H9 (cell line): ENCODE data around the gene SH3RF3. TPM values are rescaled to one million over a fixed set of nuclear protein-coding genes. Genes with fewer than 3 reads are reported as not detected.

Source experiments
- DNase-seq: peaks from one replicate; pipeline ENCODE4 v3.0.0-alpha.2; 2017
- H2AFZ ChIP-seq: one replicate; pipeline ENCODE4 v1.6.1; 2013; ENCODE audit warnings: mild to moderate bottlenecking, low read length, control low read depth, moderate library complexity
- H2AK5ac ChIP-seq: 2 replicates; pipeline ENCODE4 v1.6.1; 2013; ENCODE audit warnings: low read length, control low read depth, mixed read lengths; ENCODE audit not compliant: insufficient read length
- H2BK120ac ChIP-seq: one replicate; pipeline ENCODE4 v1.6.1; 2013; ENCODE audit warnings: low read depth, mild to moderate bottlenecking, low read length, control low read depth, inconsistent platforms; ENCODE audit not compliant: poor library complexity, severe bottlenecking
- H2BK12ac ChIP-seq: 2 replicates; pipeline ENCODE4 v1.6.1; 2013; ENCODE audit warnings: low read length, control low read depth, mixed read lengths, low read depth; ENCODE audit not compliant: insufficient read length
- H2BK15ac ChIP-seq: 2 replicates; pipeline ENCODE4 v1.6.1; 2013; ENCODE audit warnings: low read depth, low read length, control low read depth
- H2BK20ac ChIP-seq: one replicate; pipeline ENCODE4 v1.6.1; 2013; ENCODE audit warnings: low read depth, mild to moderate bottlenecking, low read length, control low read depth, inconsistent platforms; ENCODE audit not compliant: poor library complexity, severe bottlenecking
- H2BK5ac ChIP-seq: 2 replicates; pipeline ENCODE4 v1.6.1; 2013; ENCODE audit warnings: low read length, control low read depth, mixed read lengths; ENCODE audit not compliant: insufficient read length
- H3K14ac ChIP-seq: 2 replicates; pipeline ENCODE4 v1.6.1; 2013; ENCODE audit warnings: low read length, control low read depth; ENCODE audit not compliant: insufficient read depth
- H3K18ac ChIP-seq: 2 replicates; pipeline ENCODE4 v1.6.1; 2013; ENCODE audit warnings: low read depth, mild to moderate bottlenecking, mixed read lengths, low read length, control low read depth; ENCODE audit not compliant: insufficient read length
- H3K23ac ChIP-seq: 2 replicates; pipeline ENCODE4 v1.6.1; 2013; ENCODE audit warnings: low read length, control low read depth, mixed read lengths, low read depth; ENCODE audit not compliant: insufficient read length
- H3K23me2 ChIP-seq: 2 replicates; pipeline ENCODE4 v1.6.1; 2013; ENCODE audit warnings: low read depth, mild to moderate bottlenecking, mixed read lengths, low read length, control low read depth; ENCODE audit not compliant: insufficient read length, poor library complexity, severe bottlenecking
- H3K27ac ChIP-seq: 2 replicates; pipeline ENCODE4 v1.5.1; 2013; ENCODE audit warnings: low read length, control low read depth, mixed read lengths, low read depth; ENCODE audit not compliant: insufficient read length
- H3K27me3 ChIP-seq: 2 replicates; pipeline ENCODE4 v1.6.1; 2013; ENCODE audit warnings: low read length, control low read depth, inconsistent platforms; ENCODE audit not compliant: insufficient read depth
- H3K4ac ChIP-seq: 2 replicates; pipeline ENCODE4 v1.6.1; 2013; ENCODE audit warnings: low read depth, mild to moderate bottlenecking, control low read depth, inconsistent platforms, low read length, moderate library complexity
- H3K4me1 ChIP-seq: 2 replicates; pipeline ENCODE4 v1.6.1; 2013; ENCODE audit warnings: low read length, control low read depth, inconsistent platforms; ENCODE audit not compliant: insufficient read depth
- H3K4me2 ChIP-seq: 2 replicates; pipeline ENCODE4 v1.6.1; 2013; ENCODE audit warnings: low read length, control low read depth, mixed read lengths; ENCODE audit not compliant: insufficient read length, insufficient read depth
- H3K56ac ChIP-seq: 2 replicates; pipeline ENCODE4 v1.6.1; 2013; ENCODE audit warnings: low read depth, mild to moderate bottlenecking, mixed read lengths, low read length, control low read depth; ENCODE audit not compliant: insufficient read length
- H3K79me1 ChIP-seq: 2 replicates; pipeline ENCODE4 v1.6.1; 2013; ENCODE audit warnings: low read depth, mild to moderate bottlenecking, moderate library complexity, low read length, control low read depth, inconsistent platforms; ENCODE audit not compliant: insufficient read depth, poor library complexity, severe bottlenecking
- H3K79me2 ChIP-seq: 2 replicates; pipeline ENCODE4 v1.6.1; 2013; ENCODE audit warnings: low read length, control low read depth, inconsistent platforms; ENCODE audit not compliant: insufficient read depth
- H3K9ac ChIP-seq: 2 replicates; pipeline ENCODE4 v1.6.1; 2013; ENCODE audit warnings: low read length, control low read depth, mixed read lengths; ENCODE audit not compliant: insufficient read length; ENCODE audit errors: extremely low read depth
- H3K9me3 ChIP-seq: one replicate; pipeline ENCODE4 v1.6.1; 2013; ENCODE audit warnings: low read depth, low read length, inconsistent platforms; ENCODE audit not compliant: control insufficient read depth
- H3T11ph ChIP-seq: one replicate; pipeline ENCODE4 v1.6.1; 2013; ENCODE audit warnings: mild to moderate bottlenecking, low read length, control low read depth, inconsistent platforms
- H4K20me1 ChIP-seq: one replicate; pipeline ENCODE4 v1.6.1; 2013; ENCODE audit not compliant: control insufficient read depth, insufficient read length, insufficient read depth
- H4K5ac ChIP-seq: 2 replicates; pipeline ENCODE4 v1.6.1; 2013; ENCODE audit warnings: low read depth, mild to moderate bottlenecking, mixed read lengths, low read length, control low read depth; ENCODE audit not compliant: insufficient read length
- H4K8ac ChIP-seq: replicated peaks from 2 replicates; pipeline ENCODE4 v1.6.1; 2013; ENCODE audit warnings: low read length, control low read depth, mixed read lengths, low read depth; ENCODE audit not compliant: insufficient read length
- H4K91ac ChIP-seq: 2 replicates; pipeline ENCODE4 v1.6.1; 2013; ENCODE audit warnings: low read depth, mild to moderate bottlenecking, moderate library complexity, mixed read lengths, low read length, control low read depth; ENCODE audit not compliant: insufficient read length
- H3K27ac Mint-ChIP-seq, 3 experiments: 2 replicates in 2 of 3; 3 replicates in 1 of 3; pipeline ENCODE4 v1.8.0; 2020 to 2021; ENCODE audit warnings: mixed read lengths in 3 of 3, mild to moderate bottlenecking in 1 of 3, moderate library complexity in 1 of 3
- H3K27me3 Mint-ChIP-seq: 2 replicates; pipeline ENCODE4 v1.8.0; 2021; ENCODE audit warnings: low read depth, mild to moderate bottlenecking, moderate library complexity, mixed read lengths
- H3K36me3 Mint-ChIP-seq, 3 experiments: 2 replicates in 2 of 3; 3 replicates in 1 of 3; pipeline ENCODE4 v1.8.0; 2020 to 2021; ENCODE audit warnings: low read depth in 3 of 3, mixed read lengths in 3 of 3; ENCODE audit not compliant: insufficient read depth in 1 of 3
- H3K4me1 Mint-ChIP-seq, 2 experiments: 2 replicates each; pipeline ENCODE4 v1.8.0; 2020; ENCODE audit warnings: mixed read lengths in 2 of 2
- H3K4me3 Mint-ChIP-seq, 2 experiments: 2 replicates in 1 of 2; 3 replicates in 1 of 2; pipeline ENCODE4 v1.8.0; 2020 to 2021; ENCODE audit warnings: mild to moderate bottlenecking in 2 of 2, mixed read lengths in 2 of 2, moderate library complexity in 1 of 2
- H3K9me3 Mint-ChIP-seq, 2 experiments: 2 replicates in 1 of 2; 3 replicates in 1 of 2; pipeline ENCODE4 v1.8.0; 2020; ENCODE audit warnings: mild to moderate bottlenecking in 2 of 2, mixed read lengths in 2 of 2, moderate library complexity in 1 of 2
- WGBS: extraction: QIAGEN DNeasy Blood & Tissue Kit; methylation state at CpG from one replicate; pipeline ENCODE4 v1.1.7; 2013; ENCODE audit warnings: missing lambda C conversion rate, low lambda C conversion rate, mixed read lengths; ENCODE audit not compliant: insufficient read length; ENCODE audit errors: extremely low coverage; 5-methylcytosine and 5-hydroxymethylcytosine counted together
- total RNA-seq: library from RNA; stranded (reverse); gene quantifications from 2 replicates; pipeline ENCODE4 v1.2.1, GENCODE V29; 2021
- TF ChIP-seq, protein P1 (sequence below): fragments of 200-600 bp; sonication (generic); conservative IDR thresholded peaks from 3 replicates; pipeline ENCODE4 v1.8.0; 2021; ENCODE audit warnings: antibody characterized with exemption, mild to moderate bottlenecking

Gene SH3RF3
- total RNA-seq, 1 experiment from 2014 or later: 0.46 TPM

DNA sequence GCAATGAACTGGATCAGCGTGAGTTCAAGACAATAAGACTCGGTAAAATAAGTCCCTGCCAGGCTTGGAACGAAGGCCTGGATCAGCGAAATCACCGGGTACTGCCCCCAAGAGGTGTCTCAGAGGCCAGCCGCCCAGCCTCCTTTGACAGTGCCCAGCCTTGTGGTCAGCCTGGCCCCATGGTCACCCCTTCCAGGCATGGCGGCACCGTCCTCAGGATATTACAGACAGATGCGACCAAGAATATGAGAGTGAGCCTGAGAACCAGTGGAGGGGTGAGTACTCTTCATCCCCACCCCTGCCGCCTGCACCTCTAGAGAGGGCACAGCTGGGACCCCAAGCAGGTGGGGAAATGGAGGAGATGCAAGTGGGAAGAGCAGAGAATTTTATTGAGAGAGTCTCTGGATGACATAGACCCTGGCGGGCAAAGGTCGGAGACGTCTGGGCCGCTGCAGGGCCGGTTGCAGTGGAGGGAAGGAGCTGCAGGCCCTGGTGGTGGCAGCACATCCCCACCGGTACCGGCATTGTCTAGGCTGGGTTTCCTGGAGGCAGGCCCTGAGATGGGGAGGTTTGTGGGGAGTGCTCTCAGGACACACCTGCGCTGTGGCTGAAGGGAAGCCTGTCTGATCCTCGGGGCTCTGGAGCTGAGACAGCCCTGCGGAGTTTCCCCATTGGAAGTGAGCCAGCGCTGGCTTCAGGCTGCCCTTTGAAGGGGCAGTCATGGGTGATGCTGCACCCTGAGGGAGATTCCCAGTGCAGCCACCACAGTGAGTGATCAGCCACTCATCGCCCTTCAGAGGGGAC, 294.8 kb downstream of the SH3RF3 start:
- WGBS: no CpG with 5 or more reads among the region's 22 CpGs
- Histone ChIP-seq H3K79me1 (no peaks in the 10 kb centered on the region), H3K27ac (no peak overlapping the region), H2BK15ac (no peak overlapping the region), H4K8ac (no peak overlapping the region), H2AK5ac (no peak overlapping the region), H4K5ac (no peak overlapping the region), H3K56ac (no peak overlapping the region), H3K4ac (no peak overlapping the region), H2BK5ac (no peak overlapping the region), H3K23me2 (no peaks in the 10 kb centered on the region), H3K23ac (no peak overlapping the region), H2AFZ (no peak overlapping the region), H2BK120ac (no peak overlapping the region), H3T11ph (no peak overlapping the region), H3K27me3 (no peaks in the 10 kb centered on the region), H4K91ac (no peak overlapping the region), H3K79me2 (no peaks in the 10 kb centered on the region), H3K14ac (no peak overlapping the region), H2BK20ac (no peak overlapping the region), H2BK12ac (no peak overlapping the region), H3K9ac (no peak overlapping the region), H3K9me3 (no peaks in the 10 kb centered on the region), H4K20me1 (no peaks in the 10 kb centered on the region), H3K4me2 (no peak overlapping the region), H3K4me1 (no peaks in the 10 kb centered on the region), H3K18ac (no peak overlapping the region)
- H3K27ac Mint-ChIP-seq: no peak overlapping the region; a peak in 1 of 7 replicates
- H3K36me3 Mint-ChIP-seq: no peaks in the 10 kb centered on the region
- TF ChIP-seq, protein P1, sequence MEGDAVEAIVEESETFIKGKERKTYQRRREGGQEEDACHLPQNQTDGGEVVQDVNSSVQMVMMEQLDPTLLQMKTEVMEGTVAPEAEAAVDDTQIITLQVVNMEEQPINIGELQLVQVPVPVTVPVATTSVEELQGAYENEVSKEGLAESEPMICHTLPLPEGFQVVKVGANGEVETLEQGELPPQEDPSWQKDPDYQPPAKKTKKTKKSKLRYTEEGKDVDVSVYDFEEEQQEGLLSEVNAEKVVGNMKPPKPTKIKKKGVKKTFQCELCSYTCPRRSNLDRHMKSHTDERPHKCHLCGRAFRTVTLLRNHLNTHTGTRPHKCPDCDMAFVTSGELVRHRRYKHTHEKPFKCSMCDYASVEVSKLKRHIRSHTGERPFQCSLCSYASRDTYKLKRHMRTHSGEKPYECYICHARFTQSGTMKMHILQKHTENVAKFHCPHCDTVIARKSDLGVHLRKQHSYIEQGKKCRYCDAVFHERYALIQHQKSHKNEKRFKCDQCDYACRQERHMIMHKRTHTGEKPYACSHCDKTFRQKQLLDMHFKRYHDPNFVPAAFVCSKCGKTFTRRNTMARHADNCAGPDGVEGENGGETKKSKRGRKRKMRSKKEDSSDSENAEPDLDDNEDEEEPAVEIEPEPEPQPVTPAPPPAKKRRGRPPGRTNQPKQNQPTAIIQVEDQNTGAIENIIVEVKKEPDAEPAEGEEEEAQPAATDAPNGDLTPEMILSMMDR: no peak; the same call in 2 of the 3 replicates
- H3K4me1 Mint-ChIP-seq: peaks cover 0 to 3% of the 10 kb centered on the region in 2 experiments; a peak in 2 of 4 replicates
- H3K9me3 Mint-ChIP-seq: no peaks in the 10 kb centered on the region
- H3K27me3 Mint-ChIP-seq: no peaks in the 10 kb centered on the region
- no peak overlapping the region for H3K4me3 Mint-ChIP-seq
- DNase-seq: peak; percentile 49
